Trophoblast cell (in vitro differentiated cells and primary cell): ENCODE measurements around the gene GOLGA6L10. TPM values are rescaled to one million over a fixed set of nuclear protein-coding genes. Genes with fewer than 3 reads are reported as not detected.
"Not testable (repeated sequence)": the region's sequence is repeated elsewhere in the genome, so short reads cannot be mapped to it uniquely, and the experiment has no call there.

Source experiments
- DNase-seq, 2 donors: peaks; one replicate each; pipeline ENCODE4 v3.0.0-alpha.2; 2016
- H2AFZ ChIP-seq: 2 replicates; pipeline ENCODE4 v1.6.1; 2013; ENCODE audit warnings: low read length, moderate library complexity, mild to moderate bottlenecking; ENCODE audit not compliant: insufficient read depth, poor library complexity
- H2AK5ac ChIP-seq: 2 replicates; pipeline ENCODE4 v1.6.1; 2013; ENCODE audit warnings: mild to moderate bottlenecking, low read length
- H2BK120ac ChIP-seq: 2 replicates; pipeline ENCODE4 v1.6.1; 2013; ENCODE audit warnings: low read length, mild to moderate bottlenecking, moderate library complexity; ENCODE audit not compliant: insufficient read depth, poor library complexity
- H2BK12ac ChIP-seq: 2 replicates; pipeline ENCODE4 v1.6.1; 2013; ENCODE audit warnings: mild to moderate bottlenecking, low read length, moderate library complexity
- H2BK5ac ChIP-seq: 2 replicates; pipeline ENCODE4 v1.6.1; 2013; ENCODE audit warnings: low read length, low read depth, moderate library complexity, mild to moderate bottlenecking; ENCODE audit not compliant: poor library complexity
- H3K14ac ChIP-seq: 2 replicates; pipeline ENCODE4 v1.6.1; 2013; ENCODE audit warnings: mild to moderate bottlenecking, low read length
- H3K18ac ChIP-seq: 2 replicates; pipeline ENCODE4 v1.6.1; 2013; ENCODE audit warnings: mild to moderate bottlenecking, low read length
- H3K23ac ChIP-seq: 2 replicates; pipeline ENCODE4 v1.6.1; 2013; ENCODE audit warnings: low read length
- H3K27ac ChIP-seq: 2 replicates; pipeline ENCODE4 v1.5.1; 2013; ENCODE audit warnings: low read depth, mild to moderate bottlenecking, inconsistent platforms, low read length, moderate library complexity
- H3K27me3 ChIP-seq: 2 replicates; pipeline ENCODE4 v1.6.1; 2013; ENCODE audit warnings: inconsistent platforms, mild to moderate bottlenecking, low read length, moderate library complexity; ENCODE audit not compliant: insufficient read depth
- H3K36me3 ChIP-seq, 2 experiments: 1 replicate in 1 of 2; 2 replicates in 1 of 2; pipeline ENCODE4 v1.6.1; 2013; ENCODE audit warnings: low read length in 2 of 2, mild to moderate bottlenecking in 2 of 2, moderate library complexity in 1 of 2; ENCODE audit not compliant: insufficient read depth in 2 of 2, control insufficient read depth in 1 of 2
- H3K4ac ChIP-seq: 2 replicates; pipeline ENCODE4 v1.6.1; 2013; ENCODE audit warnings: low read depth, mild to moderate bottlenecking, low read length, moderate library complexity
- H3K4me1 ChIP-seq, 2 experiments: 1 replicate in 1 of 2; 2 replicates in 1 of 2; pipeline ENCODE4 v1.6.1; 2013; ENCODE audit warnings: low read length in 2 of 2, mild to moderate bottlenecking in 2 of 2, moderate library complexity in 1 of 2; ENCODE audit not compliant: insufficient read depth in 2 of 2, control insufficient read depth in 1 of 2
- H3K4me2 ChIP-seq: 2 replicates; pipeline ENCODE4 v1.6.1; 2013; ENCODE audit warnings: inconsistent platforms, mild to moderate bottlenecking, low read length, moderate library complexity
- H3K4me3 ChIP-seq: 2 replicates; pipeline ENCODE4 v1.5.1; 2013; ENCODE audit warnings: mild to moderate bottlenecking, low read depth, low read length, inconsistent platforms
- H3K79me1 ChIP-seq: one replicate; pipeline ENCODE4 v1.6.1; 2013; ENCODE audit warnings: low read length
- H3K79me2 ChIP-seq: 2 replicates; pipeline ENCODE4 v1.6.1; 2013; ENCODE audit warnings: low read length, mild to moderate bottlenecking; ENCODE audit not compliant: control insufficient read depth, insufficient read depth, poor library complexity
- H3K9ac ChIP-seq: 2 replicates; pipeline ENCODE4 v1.6.1; 2013; ENCODE audit warnings: mild to moderate bottlenecking, low read length
- H3K9me3 ChIP-seq: 2 replicates; pipeline ENCODE4 v1.6.1; 2013; ENCODE audit warnings: low read depth, mild to moderate bottlenecking, control low read depth, inconsistent platforms, low read length; ENCODE audit not compliant: insufficient read depth
- H4K12ac ChIP-seq: 2 replicates; pipeline ENCODE4 v1.6.1; 2013; ENCODE audit warnings: low read depth, mild to moderate bottlenecking, low read length, moderate library complexity
- H4K8ac ChIP-seq: 2 replicates; pipeline ENCODE4 v1.6.1; 2013; ENCODE audit warnings: low read depth, mild to moderate bottlenecking, low read length, moderate library complexity
- H4K91ac ChIP-seq: one replicate; pipeline ENCODE4 v1.6.1; 2013; ENCODE audit warnings: low read depth, mild to moderate bottlenecking, low read length, moderate library complexity
- WGBS: extraction: QIAGEN DNeasy Blood & Tissue Kit; methylation state at CpG from one replicate; pipeline ENCODE4 v1.1.7; 2013; ENCODE audit warnings: missing lambda C conversion rate; ENCODE audit not compliant: insufficient read length, insufficient coverage; ENCODE audit errors: extremely low coverage; 5-methylcytosine and 5-hydroxymethylcytosine counted together
- polyA plus RNA-seq: library from polyadenylated mRNA; stranded (reverse); fragments of 200-250 nt; gene quantifications from 2 replicates; pipeline ENCODE4 v1.2.3, GENCODE V29; 2013

The GOLGA6L10 gene
- 0.53 and 0.60 TPM in 2 replicates for polyA plus RNA-seq

GRCh38 chr15:82349375-82349774 is at the start of gene GOLGA6L10:
TSS of gene GOLGA6L10 (minus strand) at chr15:82349475. CDS start at chr15:82349375, 100 bp downstream.
- not testable (repeated sequence) for H3K9me3 ChIP-seq, H3K18ac ChIP-seq, H3K36me3 ChIP-seq, H3K79me2 ChIP-seq, H3K27ac ChIP-seq, H4K91ac ChIP-seq, H2BK12ac ChIP-seq, H2BK120ac ChIP-seq, H3K27me3 ChIP-seq, H2BK5ac ChIP-seq, H3K4me2 ChIP-seq, H3K4ac ChIP-seq, H3K9ac ChIP-seq, H3K4me1 ChIP-seq, H2AK5ac ChIP-seq, H4K12ac ChIP-seq, H3K4me3 ChIP-seq, H3K79me1 ChIP-seq, DNase-seq, H3K23ac ChIP-seq, H2AFZ ChIP-seq, H4K8ac ChIP-seq, H3K14ac ChIP-seq
- WGBS: no CpG with 5 or more reads among the region's 9 CpGs

GRCh38 chr15:82398785-82399184 is 49.5 kb upstream of the GOLGA6L10 start:
- Histone ChIP-seq H3K4me2 (no peak overlapping the region), H3K36me3 (no peaks in the 10 kb centered on the region), H3K4ac (no peak overlapping the region), H2AFZ (no peak overlapping the region), H4K8ac (no peak overlapping the region), H3K4me3 (no peak overlapping the region), H3K9me3 (no peaks in the 10 kb centered on the region), H3K79me2 (no peaks in the 10 kb centered on the region), H3K27me3 (no peaks in the 10 kb centered on the region), H2BK12ac (no peak overlapping the region), H4K91ac (no peak overlapping the region), H3K27ac (no peak overlapping the region), H4K12ac (no peak overlapping the region), H2BK5ac (no peak overlapping the region), H2AK5ac (no peak overlapping the region), H3K4me1 (no peaks in the 10 kb centered on the region), H3K14ac (no peak overlapping the region), H2BK120ac (no peak overlapping the region), H3K23ac (no peak overlapping the region), H3K79me1 (no peaks in the 10 kb centered on the region), H3K9ac (no peak overlapping the region), H3K18ac (no peak overlapping the region)
- no peak for DNase-seq
- no CpG with 5 or more reads among the region's 1 CpG for WGBS

GRCh38 chr15:82397817-82398216 is 48.5 kb upstream of the GOLGA6L10 start:
- no peak for DNase-seq
- Histone ChIP-seq H3K18ac (no peak overlapping the region), H2AFZ (no peak overlapping the region), H4K91ac (no peak overlapping the region), H3K4me2 (no peak overlapping the region), H3K79me1 (no peaks in the 10 kb centered on the region), H3K9ac (no peak overlapping the region), H3K36me3 (no peaks in the 10 kb centered on the region), H3K4ac (no peak overlapping the region), H2BK5ac (no peak overlapping the region), H3K27me3 (no peaks in the 10 kb centered on the region), H4K8ac (no peak overlapping the region), H3K14ac (no peak overlapping the region), H3K27ac (no peak overlapping the region), H3K4me1 (peaks cover 0 to 2% of the 10 kb centered on the region in 2 experiments), H3K79me2 (no peaks in the 10 kb centered on the region), H4K12ac (no peak overlapping the region), H3K9me3 (no peaks in the 10 kb centered on the region), H3K4me3 (no peak overlapping the region), H3K23ac (no peak overlapping the region), H2BK120ac (no peak overlapping the region), H2AK5ac (no peak overlapping the region), H2BK12ac (no peak overlapping the region)
- WGBS: no CpG with 5 or more reads among the region's 3 CpGs

- not testable (repeated sequence) for H3K79me1 ChIP-seq, H3K18ac ChIP-seq, H4K91ac ChIP-seq, H3K79me2 ChIP-seq, H2AFZ ChIP-seq, H3K14ac ChIP-seq, H2BK120ac ChIP-seq, H3K36me3 ChIP-seq, H4K8ac ChIP-seq, H3K27me3 ChIP-seq, H3K4me1 ChIP-seq, H2BK5ac ChIP-seq, H2BK12ac ChIP-seq, H3K9me3 ChIP-seq, DNase-seq, H3K27ac ChIP-seq, H3K4me2 ChIP-seq, H4K12ac ChIP-seq, H3K9ac ChIP-seq, H2AK5ac ChIP-seq, H3K4me3 ChIP-seq, H3K23ac ChIP-seq, H3K4ac ChIP-seq
- no CpG with 5 or more reads among the region's 4 CpGs for WGBS
These were observed 46.5 kb upstream of the GOLGA6L10 start for GRCh38 chr15:82395788-82396187.
